Suprapubic skin (tissue), 4 donors: Measurements from ENCODE around the gene SLC49A4.

Experiments
- EP300 ChIP-seq: sonication (generic); formaldehyde crosslinking; IDR thresholded peaks from one replicate; pipeline ENCODE4 v1.6.1; 2017; ENCODE audit warnings: antibody characterized with exemption
- POLR2AphosphoS5 ChIP-seq, 3 donors: sonication (generic); formaldehyde crosslinking; IDR thresholded peaks; one replicate each; pipeline ENCODE4 v1.6.1; 2017; ENCODE audit warnings: antibody characterized with exemption in 3 of 3
- TF ChIP-seq, protein P1 (sequence below), 2 donors: fragments of 200-600 bp in 1 of 2; fragments of 450-650 bp in 1 of 2; sonication (generic) in 1 of 2; IDR thresholded peaks; one replicate each; pipeline ENCODE4 v1.5.1; 2016 to 2019; ENCODE audit warnings: antibody characterized with exemption in 2 of 2, mild to moderate bottlenecking in 1 of 2, moderate library complexity in 1 of 2

DNA sequence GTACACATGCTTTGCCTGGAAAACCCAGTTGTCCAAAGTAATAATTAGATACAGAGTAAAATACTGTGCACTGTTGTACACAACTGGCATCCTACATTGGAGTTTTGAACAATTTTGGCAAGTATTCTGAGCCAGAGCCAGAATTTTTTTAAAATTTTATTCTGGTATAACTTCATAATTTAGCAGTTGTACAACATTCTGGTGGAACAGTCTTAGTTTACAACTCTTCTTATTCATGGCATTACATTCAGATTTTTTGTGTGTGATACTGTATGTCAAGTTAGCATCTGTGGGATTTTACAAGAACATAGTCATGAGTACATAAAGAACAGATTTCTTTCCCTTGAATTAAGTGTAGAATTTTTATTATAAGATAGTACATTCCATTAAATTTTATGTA lies 67.5 kb downstream of the SLC49A4 start:
- TF ChIP-seq, protein P1, sequence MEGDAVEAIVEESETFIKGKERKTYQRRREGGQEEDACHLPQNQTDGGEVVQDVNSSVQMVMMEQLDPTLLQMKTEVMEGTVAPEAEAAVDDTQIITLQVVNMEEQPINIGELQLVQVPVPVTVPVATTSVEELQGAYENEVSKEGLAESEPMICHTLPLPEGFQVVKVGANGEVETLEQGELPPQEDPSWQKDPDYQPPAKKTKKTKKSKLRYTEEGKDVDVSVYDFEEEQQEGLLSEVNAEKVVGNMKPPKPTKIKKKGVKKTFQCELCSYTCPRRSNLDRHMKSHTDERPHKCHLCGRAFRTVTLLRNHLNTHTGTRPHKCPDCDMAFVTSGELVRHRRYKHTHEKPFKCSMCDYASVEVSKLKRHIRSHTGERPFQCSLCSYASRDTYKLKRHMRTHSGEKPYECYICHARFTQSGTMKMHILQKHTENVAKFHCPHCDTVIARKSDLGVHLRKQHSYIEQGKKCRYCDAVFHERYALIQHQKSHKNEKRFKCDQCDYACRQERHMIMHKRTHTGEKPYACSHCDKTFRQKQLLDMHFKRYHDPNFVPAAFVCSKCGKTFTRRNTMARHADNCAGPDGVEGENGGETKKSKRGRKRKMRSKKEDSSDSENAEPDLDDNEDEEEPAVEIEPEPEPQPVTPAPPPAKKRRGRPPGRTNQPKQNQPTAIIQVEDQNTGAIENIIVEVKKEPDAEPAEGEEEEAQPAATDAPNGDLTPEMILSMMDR (IDR thresholded peaks at IDR 0.05): no peak
- TF ChIP-seq POLR2AphosphoS5 (IDR thresholded peaks at IDR 0.05) (no peak), EP300 (no peak)
